H1 (cell line): ENCODE data around the gene MUSTN1. TPM values are rescaled to one million over a fixed set of nuclear protein-coding genes. Genes with fewer than 3 reads are reported as not detected.
A peak's percentile ranks its signal among the peaks of the same experiment; 100 is the strongest.

Experiments used
- CTCF ChIA-PET: fragments of 300-600 bp; sonication (Branson Sonifier 250); formaldehyde crosslinking; loops from one replicate; lab custom pipeline; 2021; ENCODE audit not compliant: partially characterized antibody; lab: Charles Lee
- POLR2A ChIA-PET: fragments of 300-600 bp; sonication (Branson Sonifier 250); formaldehyde crosslinking; loops from one replicate; lab custom pipeline; 2021; ENCODE audit warnings: inconsistent platforms; ENCODE audit not compliant: partially characterized antibody; lab: Charles Lee
- DNase-seq, 2 experiments: peaks; one replicate each; pipeline versions ENCODE4 v3.0.0 to v3.0.0-alpha.2; 2010 to 2022; ENCODE audit warnings: low spot score in 2 of 2, low read depth in 1 of 2, mixed read lengths in 1 of 2
- FAIRE-seq: peaks from 2 replicates; lab custom pipeline; 2011; peaks lifted over from hg19 to GRCh38; lab: Jason Lieb, UNC
- H2AFZ ChIP-seq: 2 replicates; pipeline ENCODE4 v1.8.1; 2012; ENCODE audit warnings: low read length, inconsistent platforms
- H2AK5ac ChIP-seq: 2 replicates; pipeline ENCODE4 v1.6.1; 2013; ENCODE audit warnings: low read depth, low read length
- H2BK120ac ChIP-seq: replicated peaks from 2 replicates; pipeline ENCODE3; 2013; ENCODE audit warnings: low read depth, low read length, inconsistent platforms
- H2BK12ac ChIP-seq: 2 replicates; pipeline ENCODE4 v1.6.1; 2013; ENCODE audit warnings: low read depth, low read length
- H2BK15ac ChIP-seq: 2 replicates; pipeline ENCODE4 v1.6.1; 2013; ENCODE audit warnings: low read length
- H2BK20ac ChIP-seq: 2 replicates; pipeline ENCODE4 v1.6.1; 2013; ENCODE audit warnings: low read length
- H2BK5ac ChIP-seq: 2 replicates; pipeline ENCODE4 v1.6.1; 2013; ENCODE audit warnings: low read depth, low read length
- H3K14ac ChIP-seq: 2 replicates; pipeline ENCODE4 v1.6.1; 2013; ENCODE audit warnings: inconsistent platforms; ENCODE audit not compliant: insufficient read length
- H3K18ac ChIP-seq: 2 replicates; pipeline ENCODE4 v1.6.1; 2013; ENCODE audit warnings: low read length; ENCODE audit errors: extremely low read depth
- H3K23ac ChIP-seq: 2 replicates; pipeline ENCODE4 v1.6.1; 2013; ENCODE audit warnings: inconsistent platforms; ENCODE audit not compliant: insufficient read length
- H3K23me2 ChIP-seq: 2 replicates; pipeline ENCODE4 v1.6.1; 2013; ENCODE audit warnings: low read depth, low read length
- H3K27ac ChIP-seq: 2 replicates; pipeline ENCODE4 v1.6.1; 2011; ENCODE audit warnings: low read depth, low read length, inconsistent platforms
- H3K27me3 ChIP-seq, 4 experiments: replicated peaks in 1 of 4; 1 replicate in 1 of 4; 2 replicates in 3 of 4; pipeline versions ENCODE4 v1.6.1 to v1.8.1; 2011 to 2013; ENCODE audit warnings: low read length in 3 of 4, mild to moderate bottlenecking in 3 of 4, inconsistent platforms in 2 of 4, mixed read lengths in 2 of 4, moderate library complexity in 1 of 4; ENCODE audit not compliant: control insufficient read depth in 3 of 4, insufficient read depth in 3 of 4; ENCODE audit errors: extremely low read depth in 1 of 4
- H3K36me3 ChIP-seq, 4 experiments: 2 replicates each; pipeline versions ENCODE4 v1.6.1 to v1.8.1; 2011 to 2013; ENCODE audit warnings: mild to moderate bottlenecking in 4 of 4, low read length in 3 of 4, moderate library complexity in 2 of 4, control low read depth in 1 of 4, inconsistent platforms in 1 of 4; ENCODE audit not compliant: insufficient read depth in 4 of 4, control insufficient read depth in 2 of 4
- H3K4ac ChIP-seq: replicated peaks from 2 replicates; pipeline ENCODE3; 2013; ENCODE audit warnings: low read length, low read depth, mixed read lengths, inconsistent platforms; ENCODE audit not compliant: insufficient read length
- H3K4me1 ChIP-seq, 4 experiments: replicated peaks in 1 of 4; 1 replicate in 1 of 4; 2 replicates in 3 of 4; pipeline versions ENCODE4 v1.6.1 to v1.8.1; 2011 to 2013; ENCODE audit warnings: low read length in 3 of 4, inconsistent platforms in 2 of 4, mixed read lengths in 1 of 4; ENCODE audit not compliant: insufficient read depth in 4 of 4, control insufficient read depth in 3 of 4
- H3K4me2 ChIP-seq, 2 experiments: 2 replicates each; pipeline versions ENCODE4 v1.6.1 to v1.8.1; 2011 to 2013; ENCODE audit warnings: low read depth in 2 of 2, low read length in 2 of 2, control low read depth in 1 of 2, inconsistent platforms in 1 of 2, mild to moderate bottlenecking in 1 of 2; ENCODE audit not compliant: insufficient read depth in 1 of 2
- H3K4me3 ChIP-seq, 4 experiments: fragments of 200-600, 300-600 bp in 1 of 4; sonication (generic), shearing (Covaris generic), sonication (Bioruptor Twin) in 1 of 4; 2 replicates each; pipeline versions ENCODE4 v1.5.1 to v1.8.1; 2011 to 2016; ENCODE audit warnings: low read length in 4 of 4, low read depth in 3 of 4, control low read depth in 2 of 4, inconsistent platforms in 2 of 4, mild to moderate bottlenecking in 2 of 4, mixed read lengths in 1 of 4, moderate library complexity in 1 of 4; ENCODE audit not compliant: insufficient read depth in 2 of 4; ENCODE audit errors: extremely low read depth in 1 of 4
- H3K56ac ChIP-seq: replicated peaks from 2 replicates; pipeline ENCODE3; 2013; ENCODE audit warnings: low read depth, mild to moderate bottlenecking, mixed read lengths, low read length, inconsistent platforms; ENCODE audit not compliant: insufficient read length
- H3K79me1 ChIP-seq: 2 replicates; pipeline ENCODE4 v1.6.1; 2013; ENCODE audit warnings: low read depth, low read length, control low read depth
- H3K79me2 ChIP-seq, 2 experiments: 2 replicates each; pipeline versions ENCODE4 v1.6.1 to v1.8.1; 2012 to 2013; ENCODE audit warnings: low read length in 2 of 2, mild to moderate bottlenecking in 2 of 2, inconsistent platforms in 1 of 2; ENCODE audit not compliant: insufficient read depth in 2 of 2, control insufficient read depth in 1 of 2
- H3K9ac ChIP-seq, 4 experiments: replicated peaks in 1 of 4; 1 replicate in 1 of 4; 2 replicates in 3 of 4; pipeline versions ENCODE4 v1.6.1 to v1.8.1; 2011 to 2013; ENCODE audit warnings: low read depth in 3 of 4, low read length in 3 of 4, control low read depth in 2 of 4, mild to moderate bottlenecking in 2 of 4, moderate library complexity in 2 of 4, inconsistent platforms in 1 of 4; ENCODE audit errors: extremely low read depth in 1 of 4
- H3K9me3 ChIP-seq, 2 experiments: 2 replicates each; pipeline versions ENCODE4 v1.6.1 to v1.8.1; 2012 to 2013; ENCODE audit warnings: mild to moderate bottlenecking in 2 of 2, moderate library complexity in 2 of 2, control low read depth in 1 of 2, inconsistent platforms in 1 of 2, low read depth in 1 of 2, low read length in 1 of 2, mixed read lengths in 1 of 2; ENCODE audit not compliant: insufficient read depth in 2 of 2
- H4K20me1 ChIP-seq, 2 experiments: replicated peaks in 1 of 2; 2 replicates each; pipeline versions ENCODE3 to v1.8.1; 2011 to 2013; ENCODE audit warnings: inconsistent platforms in 2 of 2, low read length in 2 of 2, mild to moderate bottlenecking in 1 of 2; ENCODE audit not compliant: insufficient read depth in 2 of 2, control insufficient read depth in 1 of 2
- H4K5ac ChIP-seq: 2 replicates; pipeline ENCODE4 v1.6.1; 2013; ENCODE audit warnings: low read length, low read depth, mixed read lengths, inconsistent platforms; ENCODE audit not compliant: insufficient read length
- H4K8ac ChIP-seq: 2 replicates; pipeline ENCODE4 v1.8.0; 2013; ENCODE audit warnings: mild to moderate bottlenecking, moderate library complexity, low read length, inconsistent platforms; ENCODE audit not compliant: insufficient read depth; ENCODE audit errors: extremely low read depth
- H4K91ac ChIP-seq: replicated peaks from 2 replicates; pipeline ENCODE3; 2013; ENCODE audit warnings: low read length, mixed read lengths, inconsistent platforms; ENCODE audit not compliant: insufficient read length
- BRCA1 ChIP-seq: IDR thresholded peaks from 2 replicates; pipeline ENCODE4 v1.6.1; 2012; ENCODE audit warnings: low read depth, low read length, improper control_type of control experiment
- CEBPB ChIP-seq: IDR thresholded peaks from 2 replicates; pipeline ENCODE4 v1.6.1; 2012; ENCODE audit warnings: low read depth, low read length
- CTBP2 ChIP-seq: IDR thresholded peaks from 2 replicates; pipeline ENCODE4 v1.7.0; 2011; ENCODE audit warnings: borderline replicate concordance, mild to moderate bottlenecking, moderate library complexity, mixed read lengths, low read length; ENCODE audit not compliant: insufficient read depth, insufficient read length
- EZH2 ChIP-seq: fragments of 200-600 bp; sonication (generic); IDR thresholded peaks from 2 replicates; pipeline ENCODE4 v1.7.1; 2012; ENCODE audit warnings: low read depth, mild to moderate bottlenecking, moderate library complexity, low read length, inconsistent platforms; ENCODE audit not compliant: severe bottlenecking
- NANOG ChIP-seq: IDR thresholded peaks from 2 replicates; pipeline ENCODE4 v1.6.1; 2011; ENCODE audit warnings: low read length, low read depth, mild to moderate bottlenecking, inconsistent platforms; ENCODE audit not compliant: insufficient read depth, poor library complexity, severe bottlenecking
- POU5F1 ChIP-seq: IDR thresholded peaks from 2 replicates; pipeline ENCODE4 v1.6.1; 2011; ENCODE audit warnings: low read depth, mild to moderate bottlenecking, low read length, moderate library complexity
- RAD21 ChIP-seq, 2 experiments: IDR thresholded peaks in 1 of 2; conservative IDR thresholded peaks in 1 of 2; 2 replicates each; pipeline ENCODE4 v1.6.1; 2011; ENCODE audit warnings: low read depth in 2 of 2, low read length in 2 of 2, improper control_type of control experiment in 1 of 2, inconsistent platforms in 1 of 2, mild to moderate bottlenecking in 1 of 2, moderate library complexity in 1 of 2
- SRF ChIP-seq: IDR thresholded peaks from 2 replicates; pipeline ENCODE4 v1.6.1; 2011; ENCODE audit warnings: mild to moderate bottlenecking, low read depth, low read length, moderate library complexity
- SUZ12 ChIP-seq: fragments of 200-600 bp; sonication (generic); IDR thresholded peaks from 2 replicates; pipeline ENCODE4 v1.6.1; 2012; ENCODE audit warnings: mild to moderate bottlenecking, inconsistent platforms, low read length, moderate library complexity, mixed read lengths
- WGBS, 2 experiments: shearing (Covaris generic) in 1 of 2; methylation state at CpG; one replicate each; pipeline versions ENCODE4 v1.1.6 to v1.1.7; 2013 to 2015; ENCODE audit warnings: low lambda C conversion rate in 2 of 2, mixed read lengths in 2 of 2, inconsistent platforms in 1 of 2, low coverage in 1 of 2, missing lambda C conversion rate in 1 of 2; ENCODE audit not compliant: insufficient replicate concordance in 2 of 2, insufficient coverage in 1 of 2, insufficient read length in 1 of 2; ENCODE audit errors: extremely low coverage in 1 of 2, missing lambda C conversion rate in 1 of 2; 5-methylcytosine and 5-hydroxymethylcytosine counted together
- polyA plus RNA-seq, 7 experiments: library from polyadenylated mRNA; depleted of rRNA in 3 of 7; stranded (reverse) in 5 of 7; unstranded in 2 of 7; fragments of >200 nt in 5 of 7; fragments of 200-250 nt in 2 of 7; gene quantifications; 1 replicate in 5 of 7; 2 replicates in 1 of 7; 4 replicates in 1 of 7; pipeline versions ENCODE4 v1.2.1 to v1.2.3, GENCODE V29; 2011 to 2013; ENCODE audit warnings: missing spikeins in 2 of 7, mixed read lengths in 2 of 7
- total RNA-seq: library from RNA; stranded (reverse); fragmentation: NEBNext Ultra II Directional; extraction: Animal tissue kit (Norgen Biotek cat#: 25700); gene quantifications from 2 replicates; pipeline ENCODE4 v1.2.1, GENCODE V29; 2021

Gene MUSTN1
- total and polyA plus RNA-seq, 2 of the 8 experiments (the other 6 are each of a cell fraction or from before 2014, with no cell fraction given): 1.1 to 2.4 TPM

- H2AK5ac ChIP-seq: no peak overlapping the region
- H4K5ac ChIP-seq: no peak overlapping the region
- H3K9ac ChIP-seq: no peak overlapping the region
- no peak overlapping the region for H3K14ac ChIP-seq
- H2BK15ac ChIP-seq: no peak overlapping the region
- H3K36me3 ChIP-seq: no peaks in the 10 kb centered on the region
- no peak overlapping the region for H3K4me3 ChIP-seq
- H3K27ac ChIP-seq: no peak overlapping the region
- POLR2A ChIA-PET: interaction anchor here (1.2 kb wide), 1 partner anchor 9 kb away, joined by 8 read pairs; no protein-coding TSS in a partner anchor
- no peak overlapping the region for H2BK5ac ChIP-seq
- no peaks in the 10 kb centered on the region for H3K27me3 ChIP-seq
- DNase-seq (no peak), FAIRE-seq (no peak)
- 80% methylated on average over 3 of the region's 3 CpGs; no CpG with 5 or more reads in 1 of the 2 experiments for WGBS, 2 experiments
- no peak overlapping the region for H3K4me2 ChIP-seq
- H4K20me1 ChIP-seq: no peaks in the 10 kb centered on the region
- H3K9me3 ChIP-seq: no peaks in the 10 kb centered on the region
- CTCF ChIA-PET: interaction anchor here (0.6 to 4.7 kb wide), 8 partner anchors 8 to 382 kb away, joined by 3 to 24 read pairs (median 3); no protein-coding TSS in a partner anchor
- H2AFZ ChIP-seq: no peak overlapping the region
- no peak overlapping the region for H3K56ac ChIP-seq
- H3K23ac ChIP-seq: no peak overlapping the region
- H3K23me2 ChIP-seq: no peaks in the 10 kb centered on the region
- no peak for TF ChIP-seq EZH2
- TF ChIP-seq RAD21 (IDR thresholded peaks at IDR 0.05 in 1 of 2, conservative IDR thresholded peaks at IDR 0.05 in 1 of 2; ENCODE audit: low read depth in 2 of 2, low read length in 2 of 2): no peak
- TF ChIP-seq NANOG: no peak
- TF ChIP-seq BRCA1: no peak
- no peak for TF ChIP-seq CEBPB
- no peak for TF ChIP-seq SRF
- TF ChIP-seq SUZ12: no peak
- TF ChIP-seq CTBP2: no peak
- TF ChIP-seq POU5F1: no peak
- H2BK12ac ChIP-seq: no peak overlapping the region
- H3K79me1 ChIP-seq: no peaks in the 10 kb centered on the region
- no peak overlapping the region for H2BK20ac ChIP-seq
- H4K91ac ChIP-seq: no peak overlapping the region
- peak overlapping the region; percentile 53; the same call in 1 of the 2 replicates for H4K8ac ChIP-seq
- peaks cover 0 to 7% (median 2%) of the 10 kb centered on the region in 4 experiments; a peak in 2 of 7 replicates for H3K4me1 ChIP-seq
- H3K79me2 ChIP-seq: no peaks in the 10 kb centered on the region
- H3K18ac ChIP-seq: no peak overlapping the region
- no peak overlapping the region for H3K4ac ChIP-seq
- H2BK120ac ChIP-seq: no peak overlapping the region
These were observed 5.3 kb downstream of the MUSTN1 start for GRCh38 chr3:52829482-52829881.
